Measurements from ENCODE around the gene HOXA3. TPM values are rescaled to one million over a fixed set of nuclear protein-coding genes. Genes with fewer than 3 reads are reported as not detected.

The HOXA3 gene
- total RNA-seq, 4 donors from 2014 or later = 10.2 to 16.6 (median 13.8) TPM

DNA sequence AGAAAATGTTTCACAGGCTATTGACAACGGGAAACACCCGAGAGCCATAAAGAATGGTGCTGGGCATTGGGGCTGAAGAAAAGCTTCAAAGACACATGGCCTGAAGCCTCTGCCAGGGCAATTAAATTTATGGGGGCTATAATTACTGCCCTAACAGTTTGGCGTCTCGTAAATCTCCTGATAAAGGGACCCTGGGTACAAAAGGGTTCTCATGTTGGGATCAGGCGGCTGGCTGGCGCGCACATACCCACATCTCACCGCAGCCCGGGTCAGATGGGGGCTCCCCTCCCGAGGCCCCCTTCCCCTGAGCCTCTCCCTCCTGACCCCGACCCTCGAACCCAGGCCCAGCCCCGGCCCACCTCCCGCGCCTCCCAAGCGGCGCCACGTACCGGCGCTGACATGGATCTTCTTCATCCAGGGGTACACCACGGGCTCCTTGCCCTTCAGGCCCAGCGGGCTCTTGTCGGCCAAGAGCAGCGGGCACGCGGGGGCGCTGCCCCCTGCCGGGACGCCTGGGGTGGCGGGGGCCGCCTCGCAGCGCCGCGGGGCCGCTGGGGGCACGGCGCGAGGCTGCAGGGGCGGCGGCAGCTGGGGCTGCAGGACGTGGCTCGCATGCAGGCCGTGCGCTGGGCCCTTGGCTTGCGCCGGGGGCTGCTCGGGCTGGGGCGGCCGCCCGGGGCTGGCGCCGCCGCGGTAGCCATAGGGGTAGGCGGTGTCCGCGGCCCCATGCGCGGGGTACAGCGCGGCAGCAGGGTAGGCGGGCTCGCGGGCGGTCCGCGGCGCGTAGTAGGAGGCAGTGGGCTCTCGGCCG lies 22.4 kb downstream of the HOXA3 start:
- Histone ChIP-seq H3K9me3 (no peaks in the 10 kb centered on the region), H3K27ac (replicated peaks in 1 of 4) (peak overlapping the region; percentile 96 to 100 (median 99)), H3K4me3 (peak overlapping the region; percentile 81 to 94 (median 89)), H3K4me1 (peaks cover 8 to 85% (median 83%) of the 10 kb centered on the region in 4 donors), H3K27me3 (no peaks in the 10 kb centered on the region), H3K36me3 (no peaks in the 10 kb centered on the region)
- TF ChIP-seq POLR2AphosphoS5 (IDR thresholded peaks at IDR 0.05) (peak; percentile 16 to 26), EP300 (IDR thresholded peaks at IDR 0.05) (no peak), POLR2A (IDR thresholded peaks at IDR 0.05; ENCODE audit: low read depth) (no peak)
- TF ChIP-seq, protein P1, sequence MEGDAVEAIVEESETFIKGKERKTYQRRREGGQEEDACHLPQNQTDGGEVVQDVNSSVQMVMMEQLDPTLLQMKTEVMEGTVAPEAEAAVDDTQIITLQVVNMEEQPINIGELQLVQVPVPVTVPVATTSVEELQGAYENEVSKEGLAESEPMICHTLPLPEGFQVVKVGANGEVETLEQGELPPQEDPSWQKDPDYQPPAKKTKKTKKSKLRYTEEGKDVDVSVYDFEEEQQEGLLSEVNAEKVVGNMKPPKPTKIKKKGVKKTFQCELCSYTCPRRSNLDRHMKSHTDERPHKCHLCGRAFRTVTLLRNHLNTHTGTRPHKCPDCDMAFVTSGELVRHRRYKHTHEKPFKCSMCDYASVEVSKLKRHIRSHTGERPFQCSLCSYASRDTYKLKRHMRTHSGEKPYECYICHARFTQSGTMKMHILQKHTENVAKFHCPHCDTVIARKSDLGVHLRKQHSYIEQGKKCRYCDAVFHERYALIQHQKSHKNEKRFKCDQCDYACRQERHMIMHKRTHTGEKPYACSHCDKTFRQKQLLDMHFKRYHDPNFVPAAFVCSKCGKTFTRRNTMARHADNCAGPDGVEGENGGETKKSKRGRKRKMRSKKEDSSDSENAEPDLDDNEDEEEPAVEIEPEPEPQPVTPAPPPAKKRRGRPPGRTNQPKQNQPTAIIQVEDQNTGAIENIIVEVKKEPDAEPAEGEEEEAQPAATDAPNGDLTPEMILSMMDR (IDR thresholded peaks at IDR 0.05) = peak; percentile 37 to 49 (median 41)
- WGBS = 50% methylated on average over 9 of the region's 72 CpGs
- no peak for DNase-seq (ENCODE audit: extremely low spot score)
- intact Hi-C loops (cut with DNase I) = no loop called here

DNA sequence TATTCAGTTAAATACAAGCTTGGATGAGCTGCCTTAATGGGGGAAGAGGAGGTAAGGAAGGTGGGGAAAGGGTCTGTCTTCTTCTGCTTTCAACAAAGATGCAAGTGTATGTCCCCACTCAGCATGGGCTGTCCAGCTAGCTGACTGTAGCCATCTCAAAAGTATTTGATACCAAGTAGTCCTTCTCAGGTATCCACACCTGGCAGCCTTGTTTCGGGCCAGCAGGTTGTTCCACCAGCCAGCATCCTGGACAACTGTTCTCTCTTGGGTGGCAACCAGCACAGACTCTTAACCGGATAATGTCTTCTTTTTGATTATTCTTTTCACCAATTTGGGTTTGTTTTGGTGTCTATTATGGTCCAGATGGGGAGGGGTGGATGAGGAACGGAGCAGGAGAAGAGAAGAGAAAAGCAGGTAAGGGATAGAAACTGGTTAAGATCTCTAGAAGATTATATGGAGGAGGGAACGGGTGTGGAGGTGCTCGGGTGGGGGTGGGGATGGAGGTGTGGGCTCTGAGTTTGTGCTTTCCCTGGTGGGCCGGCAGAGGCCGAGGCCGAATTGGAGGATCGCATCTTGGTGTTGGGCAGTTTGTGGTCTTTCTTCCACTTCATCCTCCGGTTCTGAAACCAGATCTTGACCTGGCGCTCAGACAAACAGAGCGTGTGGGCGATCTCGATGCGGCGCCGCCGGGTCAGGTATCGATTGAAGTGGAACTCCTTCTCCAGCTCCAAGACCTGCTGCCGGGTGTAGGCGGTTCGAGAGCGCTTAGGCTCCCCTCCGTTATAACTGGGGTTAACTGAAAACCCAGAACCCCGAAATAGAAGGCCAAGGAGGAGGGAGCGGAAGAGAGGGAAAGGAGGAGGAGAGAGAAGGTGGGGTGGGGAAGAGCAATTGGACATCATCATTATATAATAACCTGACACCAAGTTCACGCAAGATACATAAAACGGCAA lies 23.3 kb downstream of the HOXA3 start:
- Histone ChIP-seq H3K9me3 (no peaks in the 10 kb centered on the region), H3K27me3 (no peaks in the 10 kb centered on the region), H3K36me3 (no peaks in the 10 kb centered on the region), H3K4me3 (peak overlapping the region; percentile 81 to 94 (median 89)), H3K4me1 (peaks cover 10 to 83% (median 81%) of the 10 kb centered on the region in 4 donors), H3K27ac (replicated peaks in 1 of 4) (peak overlapping the region; percentile 96 to 100 (median 99))
- intact Hi-C loops (cut with DNase I) = no loop called here
- no peak for DNase-seq (ENCODE audit: extremely low spot score)
- WGBS = 20% methylated on average over 28 of the region's 28 CpGs
- TF ChIP-seq POLR2AphosphoS5 (IDR thresholded peaks at IDR 0.05) = peak in 1 of 2 donors; percentile 3
- TF ChIP-seq POLR2A (IDR thresholded peaks at IDR 0.05; ENCODE audit: low read depth) = no peak

DNA sequence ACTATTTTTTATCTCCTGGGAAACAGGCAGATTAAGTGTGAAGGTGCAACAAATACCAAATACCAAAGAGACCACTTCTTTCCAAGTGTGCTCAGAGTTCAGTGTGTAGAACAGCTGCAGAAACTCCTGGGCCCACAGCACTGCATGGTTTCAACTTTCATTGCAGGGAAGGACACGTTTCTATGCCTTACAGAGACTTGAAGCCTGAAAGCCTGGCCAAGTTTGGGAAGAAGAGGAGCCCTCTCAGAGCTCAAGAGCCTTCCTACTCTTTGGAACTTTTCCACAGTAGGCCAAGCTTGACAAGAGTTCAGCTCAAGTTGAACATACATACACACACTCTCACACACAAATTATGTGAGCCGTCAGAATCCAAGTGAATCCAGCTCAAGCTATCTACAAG lies 24.3 kb downstream of the HOXA3 start:
- TF ChIP-seq EP300 (IDR thresholded peaks at IDR 0.05) (no peak), POLR2AphosphoS5 (IDR thresholded peaks at IDR 0.05) (peak; percentile 60 to 76)
- Histone ChIP-seq H3K9me3 (no peaks in the 10 kb centered on the region), H3K4me3 (peak overlapping the region in 2 of 4 donors; percentile 1 to 10), H3K27ac (replicated peaks in 1 of 4) (peak overlapping the region; percentile 96 to 100 (median 99)), H3K4me1 (peaks cover 20 to 82% (median 81%) of the 10 kb centered on the region in 4 donors), H3K36me3 (no peaks in the 10 kb centered on the region), H3K27me3 (no peaks in the 10 kb centered on the region)
- DNase-seq (ENCODE audit: extremely low spot score) = no peak
- intact Hi-C loops (cut with DNase I) = no loop called here
- 30% methylated on average over 2 of the region's 2 CpGs for WGBS

DNA sequence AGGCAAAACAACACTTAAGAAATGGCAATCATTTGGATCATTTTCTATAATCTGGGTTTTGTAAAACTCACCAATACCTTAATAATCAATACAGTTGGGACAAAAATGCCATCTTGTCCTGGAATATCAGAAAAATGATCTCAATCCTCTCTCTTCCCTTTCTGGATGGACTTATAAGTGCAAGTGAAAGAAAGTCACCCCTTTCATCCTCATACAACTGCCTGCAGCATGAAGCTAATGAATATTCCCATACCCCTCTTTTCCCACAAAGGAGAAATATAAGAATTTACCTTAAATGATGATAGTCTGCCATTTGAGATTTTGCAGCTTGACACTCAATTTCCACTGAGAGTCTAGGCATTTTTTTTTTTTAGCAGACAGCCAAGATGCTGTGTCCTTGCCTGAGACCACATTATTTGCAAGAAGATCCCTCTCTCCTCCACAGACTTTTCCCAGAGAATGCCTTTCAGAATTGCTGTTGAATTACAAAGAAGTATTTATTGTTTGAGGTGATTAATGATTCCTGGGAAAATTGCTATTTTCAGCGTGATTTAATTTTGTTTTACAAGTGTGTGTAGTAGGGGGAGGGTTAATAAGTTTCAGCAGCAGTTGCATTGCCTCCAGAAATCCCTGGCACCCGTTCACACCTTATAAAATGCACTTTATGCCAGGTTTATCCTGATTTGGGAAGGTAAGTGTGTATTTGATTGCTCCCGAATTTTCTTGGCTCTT lies 25.6 kb downstream of the HOXA3 start:
- TF ChIP-seq, protein P1 (IDR thresholded peaks at IDR 0.05) = no peak
- TF ChIP-seq POLR2AphosphoS5 (IDR thresholded peaks at IDR 0.05) = no peak
- no peak for TF ChIP-seq POLR2A (IDR thresholded peaks at IDR 0.05; ENCODE audit: low read depth)
- TF ChIP-seq EP300 (IDR thresholded peaks at IDR 0.05) = no peak
- intact Hi-C loops (cut with DNase I) = no loop called here
- H3K4me1 ChIP-seq = peaks cover 21 to 74% (median 73%) of the 10 kb centered on the region in 4 donors
- WGBS = 29% methylated on average over 3 of the region's 3 CpGs
- no peaks in the 10 kb centered on the region for H3K9me3 ChIP-seq
- H3K36me3 ChIP-seq = no peaks in the 10 kb centered on the region
- H3K4me3 ChIP-seq = peak overlapping the region in 1 of 4 donors; percentile 4
- no peak for DNase-seq (ENCODE audit: extremely low spot score)
- H3K27ac ChIP-seq (replicated peaks in 1 of 4) = peak overlapping the region; percentile 96 to 100 (median 99)
- H3K27me3 ChIP-seq = no peaks in the 10 kb centered on the region

DNA sequence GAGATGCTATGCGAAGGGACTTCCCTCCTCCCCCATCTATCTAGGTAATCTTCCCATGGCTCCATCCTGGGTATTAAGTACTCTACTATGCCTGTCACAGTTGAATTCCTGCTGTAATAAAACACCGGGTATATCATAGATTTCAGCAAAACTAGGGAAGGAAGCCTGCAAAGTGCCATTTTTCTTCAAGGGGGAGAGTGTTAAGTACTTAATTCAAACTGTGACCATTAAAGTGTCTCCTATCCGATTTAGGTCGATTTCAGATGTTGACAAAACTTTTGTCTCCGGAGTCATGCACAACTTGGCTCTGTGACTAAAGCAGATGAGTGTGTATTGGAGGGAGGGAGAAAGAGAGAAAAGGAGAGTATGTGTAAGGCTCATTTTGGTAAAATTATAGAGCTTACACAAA lies 26.4 kb downstream of the HOXA3 start:
- Histone ChIP-seq H3K4me1 (peaks cover 21 to 73% (median 71%) of the 10 kb centered on the region in 4 donors), H3K27me3 (no peaks in the 10 kb centered on the region), H3K4me3 (no peak overlapping the region), H3K9me3 (no peaks in the 10 kb centered on the region), H3K36me3 (no peaks in the 10 kb centered on the region), H3K27ac (replicated peaks in 1 of 4) (peak overlapping the region; percentile 96 to 100 (median 99))
- no peak for DNase-seq (ENCODE audit: extremely low spot score)
- TF ChIP-seq EP300 (IDR thresholded peaks at IDR 0.05) = no peak
- TF ChIP-seq POLR2AphosphoS5 (IDR thresholded peaks at IDR 0.05) = no peak
- TF ChIP-seq, protein P1 (IDR thresholded peaks at IDR 0.05) = no peak
- TF ChIP-seq POLR2A (IDR thresholded peaks at IDR 0.05; ENCODE audit: low read depth) = no peak
- WGBS = 35% methylated on average over 5 of the region's 5 CpGs
- intact Hi-C loops (cut with DNase I) = no loop called here

Data from esophagus muscularis mucosa (tissue), 4 donors.